ENCODE results near the gene RGS16. TPM values are rescaled to one million over a fixed set of nuclear protein-coding genes. Genes with fewer than 3 reads are reported as not detected.
"Not testable (repeated sequence)": the region's sequence is repeated elsewhere in the genome, so short reads cannot be mapped to it uniquely, and the experiment has no call there.

RGS16 gene, protein sequence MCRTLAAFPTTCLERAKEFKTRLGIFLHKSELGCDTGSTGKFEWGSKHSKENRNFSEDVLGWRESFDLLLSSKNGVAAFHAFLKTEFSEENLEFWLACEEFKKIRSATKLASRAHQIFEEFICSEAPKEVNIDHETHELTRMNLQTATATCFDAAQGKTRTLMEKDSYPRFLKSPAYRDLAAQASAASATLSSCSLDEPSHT
- total RNA-seq = 10.2 and 10.7 TPM in 2 replicates

DNA sequence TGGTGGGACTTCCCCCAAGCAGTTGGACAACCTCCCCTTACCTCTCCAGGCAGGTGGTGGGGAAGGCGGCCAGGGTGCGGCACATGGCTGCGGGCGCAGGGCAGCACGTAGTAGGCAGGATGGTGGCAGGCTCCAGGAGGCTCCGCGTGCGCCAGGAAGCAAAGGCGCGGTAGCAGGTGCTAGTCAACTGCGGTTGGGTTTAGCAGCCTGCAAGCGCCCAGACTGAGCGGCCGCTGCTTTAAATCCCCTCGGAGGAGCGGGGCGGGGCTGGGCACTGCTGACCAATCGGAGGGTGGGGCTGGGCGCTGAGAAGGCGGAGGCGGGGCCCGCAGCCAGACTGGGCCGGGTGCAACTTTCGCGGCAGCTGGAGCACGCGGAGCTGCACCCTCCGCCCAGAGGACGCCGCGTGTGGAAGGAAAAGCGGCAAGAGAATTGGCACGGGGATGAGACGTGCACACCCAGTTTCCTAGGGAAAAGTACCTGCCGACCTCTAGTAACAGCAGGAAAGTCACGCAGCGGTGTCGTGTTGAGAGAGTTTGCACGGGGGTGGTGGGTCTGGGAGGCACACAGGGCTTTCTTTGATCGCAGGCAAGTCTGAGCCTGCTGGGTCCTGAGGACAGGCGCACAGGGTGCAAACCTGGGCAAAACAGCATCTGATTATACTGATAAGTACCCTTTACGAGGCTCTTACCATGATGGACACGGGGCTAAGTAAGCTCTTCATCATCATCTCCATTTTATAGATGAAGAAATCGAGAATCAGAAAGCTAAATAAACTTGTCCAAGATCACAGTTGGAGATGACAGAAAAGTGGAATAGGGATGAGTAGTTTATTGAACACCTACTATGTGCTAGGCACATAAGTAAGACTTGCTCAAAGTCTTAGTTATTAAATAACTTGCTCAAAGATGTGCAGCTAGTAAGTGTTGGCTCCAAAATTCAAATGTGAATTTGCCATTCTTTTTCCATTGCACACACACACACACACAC lies at the start of gene RGS16:
Gene RGS16 (minus strand): TSS at position 215 of the 990 bp plus-strand sequence. CDS start 130 bp downstream, at position 85.
- intact Hi-C loops (cut with micrococcal nuclease) = loop anchor here (1.0 to 5.0 kb wide), 6 partner anchors 11 to 577 kb away; partner anchors contain the start of gene DHX9

DNA sequence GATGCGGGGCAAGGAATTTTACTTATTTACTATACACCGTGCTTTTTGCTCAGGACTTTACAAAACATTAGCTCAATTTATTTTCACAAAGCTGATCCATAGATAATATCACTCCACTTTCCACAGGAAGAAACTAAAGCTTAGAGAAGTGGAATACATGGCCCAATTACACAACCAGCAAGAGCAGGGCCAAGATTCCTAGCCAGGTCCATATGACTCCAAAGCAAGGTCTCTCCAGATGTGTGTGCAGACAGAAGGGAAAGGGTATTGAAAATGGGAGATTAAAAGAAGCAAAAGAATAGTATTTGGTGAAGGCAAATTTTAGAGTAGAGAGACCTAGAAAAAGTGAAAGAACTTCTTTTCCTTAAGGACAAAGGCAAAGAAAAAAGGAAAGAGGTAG lies 49.8 kb upstream of the RGS16 start:
- intact Hi-C loops (cut with micrococcal nuclease) = no loop called here

DNA sequence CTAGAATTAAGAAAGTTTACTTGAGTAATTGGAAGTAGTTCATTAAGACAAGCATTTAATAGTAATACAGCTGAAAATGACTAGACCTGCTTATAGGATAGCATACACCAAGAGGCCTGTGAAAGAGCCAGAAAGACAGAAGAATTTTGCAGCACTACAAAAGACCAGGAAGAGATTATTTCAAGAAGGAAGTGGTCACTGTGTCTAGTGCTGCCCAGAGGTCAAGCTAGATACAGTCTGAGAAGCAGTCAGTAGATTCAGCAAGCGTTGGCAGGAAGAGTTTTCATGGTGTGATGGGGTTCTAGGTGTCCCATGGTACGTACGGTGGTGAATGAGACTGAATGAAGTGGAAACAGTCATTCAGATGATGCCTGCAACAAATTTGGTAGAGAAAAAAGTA lies 48.7 kb upstream of the RGS16 start:
- intact Hi-C loops (cut with micrococcal nuclease) = no loop called here

DNA sequence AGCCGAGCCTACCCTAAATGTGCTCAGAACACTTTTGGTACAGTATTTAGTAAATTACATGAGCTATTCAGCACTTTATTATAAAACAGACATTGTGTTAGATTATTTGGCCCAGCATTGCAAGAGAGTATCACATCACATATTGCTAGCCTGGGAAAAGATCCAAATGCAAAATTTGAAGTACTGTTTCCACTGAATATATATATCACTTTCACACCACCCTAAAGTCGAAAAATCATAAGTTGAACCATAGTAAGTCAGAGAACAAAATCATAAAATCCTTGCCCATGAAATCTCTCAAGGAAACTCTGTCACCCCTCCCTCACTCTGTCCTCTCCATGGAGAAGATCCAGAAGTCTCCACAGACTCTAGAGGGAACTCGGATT lies 47.1 kb upstream of the RGS16 start:
- intact Hi-C loops (cut with micrococcal nuclease) = no loop called here

DNA sequence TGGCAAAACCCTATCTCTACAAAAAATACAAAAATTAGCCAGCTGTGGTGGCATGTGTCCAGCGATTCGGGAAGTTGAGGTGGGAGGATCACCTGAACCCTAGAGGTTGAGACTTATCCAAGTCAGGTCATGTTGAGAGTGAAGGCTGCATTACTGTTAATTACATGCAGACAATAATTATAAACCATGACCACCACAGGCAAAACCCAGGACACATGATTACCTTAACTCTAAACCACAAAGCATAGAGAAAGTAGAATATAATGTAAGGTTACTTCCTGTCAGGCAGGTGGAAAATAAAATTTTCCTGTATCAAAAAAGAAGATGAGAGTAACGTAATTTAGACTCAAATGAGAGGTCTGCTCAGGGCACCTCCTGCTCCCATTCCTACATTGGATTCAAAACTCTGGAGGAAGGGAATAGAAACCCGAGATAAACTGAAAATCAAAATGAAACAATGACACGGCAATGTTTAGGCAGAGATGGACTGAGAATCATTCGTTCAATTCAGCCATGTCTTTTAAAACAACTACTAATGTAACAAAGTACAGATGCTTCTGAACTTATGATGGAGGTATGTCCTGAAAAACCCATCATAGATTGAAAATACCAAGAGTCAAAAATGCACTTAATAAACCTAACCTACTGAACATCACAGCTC lies 46.6 kb upstream of the RGS16 start:
- intact Hi-C loops (cut with micrococcal nuclease) = no loop called here

DNA sequence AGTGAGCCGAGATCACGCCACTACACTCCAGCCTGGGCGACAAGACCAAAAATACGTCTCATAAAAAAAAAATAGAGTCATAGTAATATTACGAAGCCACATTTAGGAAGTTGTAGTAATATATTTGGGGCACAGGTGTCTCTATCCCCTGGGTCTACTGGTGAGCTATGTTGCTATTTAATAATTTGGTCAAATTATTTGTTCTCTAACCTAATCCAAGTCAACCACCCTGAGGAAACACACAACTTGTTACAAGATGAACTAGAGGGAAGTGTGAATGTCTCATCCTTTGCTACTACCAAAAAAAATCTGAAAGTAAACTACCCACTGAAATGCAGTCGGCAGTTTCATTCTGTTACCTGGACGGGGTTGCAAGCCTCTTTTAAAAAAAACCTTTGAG lies 44.9 kb upstream of the RGS16 start:
- intact Hi-C loops (cut with micrococcal nuclease) = no loop called here

DNA sequence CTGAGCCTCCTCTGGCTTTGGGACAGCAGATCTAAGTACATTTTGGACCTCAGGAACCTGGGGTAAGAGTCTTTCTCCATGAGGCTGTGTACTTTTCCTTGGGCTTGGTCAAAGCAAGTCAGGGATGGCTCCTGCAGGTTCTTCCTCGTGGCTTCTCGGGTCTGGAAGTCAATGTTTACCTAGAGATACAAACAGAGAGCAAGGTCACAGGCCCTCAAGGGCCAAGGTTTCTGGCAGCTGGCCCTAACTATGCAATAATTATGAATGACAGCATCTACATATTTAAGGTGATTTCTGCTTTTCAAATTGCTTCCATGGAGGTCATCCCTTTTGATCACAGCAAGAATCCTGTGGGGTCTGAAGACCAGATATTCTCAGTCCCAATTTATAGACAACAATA lies 42.5 kb upstream of the RGS16 start:
- intact Hi-C loops (cut with micrococcal nuclease) = no loop called here

DNA sequence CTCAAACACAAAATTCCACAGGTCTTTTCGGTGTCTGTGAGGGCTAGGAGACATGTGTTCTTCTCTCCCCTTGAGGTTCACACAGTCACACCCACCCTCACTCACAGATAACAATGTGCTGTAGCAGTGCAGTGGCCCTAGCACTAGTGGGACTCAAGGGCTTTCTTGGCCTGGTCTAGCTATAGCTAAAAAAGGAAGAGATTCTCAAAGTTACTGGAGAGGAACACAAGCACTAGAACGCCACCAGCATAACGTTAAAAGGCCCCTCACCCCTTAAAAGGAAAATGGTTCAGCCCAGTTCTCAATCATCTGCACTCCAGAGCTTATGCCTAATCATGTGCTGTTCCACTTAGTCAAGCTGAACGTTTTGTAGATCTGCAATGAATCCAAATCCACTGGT lies 40.7 kb upstream of the RGS16 start:
- intact Hi-C loops (cut with micrococcal nuclease) = no loop called here

DNA sequence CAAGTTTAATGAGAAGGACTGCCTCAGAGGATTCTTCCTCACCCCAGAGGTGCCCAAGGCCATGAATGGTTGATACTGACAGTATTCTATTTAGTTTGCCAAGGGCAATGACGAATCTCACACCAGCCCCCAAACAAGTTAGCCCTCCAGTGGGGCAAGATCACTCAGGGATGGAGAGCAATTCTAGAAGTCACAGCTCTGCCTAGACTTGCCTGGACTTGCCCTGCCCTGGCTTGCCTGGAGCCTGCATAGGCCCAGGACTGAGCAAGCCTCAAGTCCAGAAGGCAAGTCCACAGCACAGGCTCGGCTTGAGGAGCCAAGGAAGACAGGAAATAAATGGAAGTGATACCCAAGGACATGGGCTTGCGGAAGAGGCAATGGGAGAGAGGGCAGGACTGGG lies 39.5 kb upstream of the RGS16 start:
- intact Hi-C loops (cut with micrococcal nuclease) = no loop called here

DNA sequence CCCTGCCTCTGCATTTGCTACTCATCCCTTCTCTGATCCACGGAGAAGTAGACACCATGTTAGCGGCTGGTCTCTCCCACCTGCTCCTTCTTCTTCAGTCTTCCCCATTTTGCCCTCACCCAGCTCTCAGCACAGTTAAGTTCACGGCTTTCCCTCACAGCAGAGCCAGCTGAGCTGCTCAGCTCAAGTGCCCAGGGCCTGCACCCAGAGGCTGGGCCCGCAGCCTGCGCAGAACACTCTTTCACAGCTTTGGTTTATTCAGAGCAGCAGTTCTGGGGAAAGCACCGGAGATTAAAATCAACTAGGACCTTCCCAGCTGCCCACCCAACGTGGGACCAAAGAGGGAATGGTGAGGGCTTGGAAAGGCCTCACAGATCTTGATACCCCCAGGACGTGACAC lies 38.3 kb upstream of the RGS16 start:
- intact Hi-C loops (cut with micrococcal nuclease) = no loop called here

DNA sequence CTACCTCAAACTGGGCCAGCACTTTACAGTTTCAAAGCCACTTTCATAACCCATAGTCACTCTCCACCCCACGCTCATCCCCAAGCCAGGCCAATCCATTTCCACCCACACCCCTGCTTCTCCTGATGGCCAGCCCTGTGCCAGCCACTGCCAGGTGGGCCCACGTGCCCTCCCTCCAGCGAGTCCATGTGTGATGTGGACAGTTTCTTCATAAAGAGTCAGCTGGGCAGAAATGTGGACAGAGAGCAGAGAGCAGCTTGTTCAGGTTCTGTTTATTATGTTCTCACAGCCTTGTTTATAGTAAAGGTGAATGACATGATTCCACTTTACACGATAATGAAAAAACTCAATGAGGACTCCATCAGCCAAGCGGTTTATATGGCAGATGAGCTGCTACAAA lies 37.4 kb upstream of the RGS16 start:
- intact Hi-C loops (cut with micrococcal nuclease) = no loop called here

DNA sequence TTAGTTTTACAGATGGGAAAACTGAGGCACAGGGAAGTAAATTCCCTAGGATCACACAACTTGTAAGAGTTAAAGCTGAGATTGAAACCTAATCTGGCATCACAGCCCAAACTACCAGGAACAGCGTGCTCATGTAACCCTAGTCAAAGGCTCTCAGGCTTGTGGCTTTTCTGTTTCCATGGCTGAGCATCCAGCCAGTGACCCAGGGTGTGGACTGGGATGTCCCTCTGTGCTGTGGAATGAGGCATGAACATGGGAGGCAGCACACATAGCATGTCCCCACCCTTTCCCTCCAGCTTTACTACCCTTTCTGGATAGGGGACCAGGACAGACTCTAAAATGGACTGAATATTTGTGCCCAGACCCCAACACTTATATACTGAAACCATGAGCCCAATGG lies 35.1 kb upstream of the RGS16 start:
- intact Hi-C loops (cut with micrococcal nuclease) = no loop called here

DNA sequence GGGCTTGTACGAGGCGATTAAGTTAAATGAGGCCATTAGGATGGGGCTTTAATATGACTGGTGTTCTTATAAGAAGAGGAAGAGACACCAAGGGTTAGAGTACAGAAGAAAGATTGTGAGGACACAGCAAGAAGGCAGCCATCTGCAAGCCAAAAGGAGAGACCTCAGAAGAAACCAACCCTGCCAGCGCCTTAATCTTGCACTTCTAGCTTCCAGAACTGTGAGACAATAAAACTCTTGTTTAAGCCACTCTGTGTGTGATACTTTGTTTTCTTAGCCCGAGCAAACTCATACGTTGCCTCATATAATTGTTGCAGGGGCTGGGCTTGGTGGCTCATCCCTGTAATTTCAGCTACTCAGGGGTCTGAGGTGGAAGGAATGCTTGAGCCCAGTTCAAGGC lies 33.6 kb upstream of the RGS16 start:
- intact Hi-C loops (cut with micrococcal nuclease) = no loop called here

DNA sequence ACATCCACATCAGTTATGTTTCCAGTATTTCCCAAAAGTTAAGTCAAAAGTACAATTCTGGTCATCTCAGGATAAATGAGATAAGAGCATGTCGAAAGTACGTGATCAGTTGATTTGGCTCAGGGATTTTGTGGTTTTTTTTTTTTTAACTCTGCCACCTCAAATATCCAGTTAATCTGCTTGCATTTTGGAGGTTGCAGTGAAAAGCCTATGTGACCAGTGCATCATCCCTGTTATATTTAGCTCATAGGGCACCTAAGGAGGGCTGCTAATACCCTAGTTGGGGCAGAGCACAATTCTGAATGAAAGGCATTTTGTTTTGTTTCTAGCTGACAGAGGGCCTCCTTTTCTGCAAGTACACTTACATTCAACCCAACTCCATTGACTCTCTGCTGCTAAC lies 31.7 kb upstream of the RGS16 start:
- intact Hi-C loops (cut with micrococcal nuclease) = no loop called here

DNA sequence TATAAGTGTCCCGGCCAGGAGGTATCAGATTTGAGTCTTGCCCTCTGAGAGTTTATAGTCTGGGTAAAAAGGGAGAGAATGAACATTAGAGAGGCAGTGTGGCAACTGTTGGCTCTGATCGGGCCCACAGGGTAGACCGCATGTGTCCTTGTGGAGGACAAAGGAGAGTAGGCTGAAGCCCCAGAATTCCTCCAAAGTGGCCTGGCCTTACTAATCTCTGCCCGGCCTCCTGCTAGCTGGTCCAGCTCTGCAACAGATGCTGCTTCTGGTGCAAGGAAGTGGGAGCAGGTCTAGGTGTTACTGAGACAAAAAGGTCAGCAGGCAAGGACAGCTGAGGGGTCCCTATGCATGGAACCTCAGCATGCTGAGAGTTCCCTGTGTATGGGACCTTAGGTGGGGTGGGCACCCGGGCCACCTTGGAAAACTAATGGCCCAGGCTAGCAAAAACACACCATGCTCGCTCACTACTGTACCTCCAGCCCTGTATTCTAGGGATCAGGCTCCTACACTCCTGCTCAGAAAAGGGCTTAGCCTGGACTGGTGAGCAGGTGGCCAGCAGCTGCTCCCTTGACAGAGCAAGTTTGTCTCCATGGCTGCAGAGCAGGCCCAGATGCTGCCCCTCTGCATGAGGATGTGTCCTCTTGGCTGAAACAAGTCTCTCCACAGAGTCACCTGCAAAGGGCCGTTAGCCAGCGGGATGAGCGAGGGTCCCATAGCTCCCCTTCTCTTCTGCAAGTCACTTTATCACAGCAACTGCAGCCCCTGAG lies 30.3 kb upstream of the RGS16 start:
- intact Hi-C loops (cut with micrococcal nuclease) = no loop called here

DNA sequence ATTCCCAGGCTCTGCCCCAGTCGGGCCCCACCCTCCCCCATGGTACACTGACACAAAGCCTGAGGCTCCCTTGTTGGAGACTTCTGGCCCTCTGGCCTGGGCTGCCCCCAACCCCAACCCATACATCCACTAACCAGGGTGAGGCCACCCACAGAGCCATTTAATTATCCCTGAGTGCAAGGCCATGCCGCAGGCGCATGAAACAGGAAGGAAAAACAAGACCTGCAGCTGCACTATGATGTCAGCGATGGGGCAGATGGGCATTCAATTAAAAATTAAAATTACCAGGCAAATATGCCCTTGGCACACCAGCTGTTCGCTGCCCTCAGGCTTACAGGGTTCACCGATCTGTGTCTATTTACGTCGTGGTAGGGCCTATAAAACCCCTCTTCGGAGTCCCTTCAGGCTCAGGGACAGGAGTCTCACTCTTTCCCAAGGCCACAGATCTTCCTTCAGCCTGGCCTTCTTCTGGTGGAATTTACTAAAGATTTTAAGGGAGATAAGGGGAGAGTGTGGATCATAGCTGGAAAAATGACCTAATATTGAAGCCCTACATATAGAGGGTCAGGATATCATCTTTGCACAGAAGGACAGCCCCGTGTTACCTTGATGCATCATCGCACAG lies 29.6 kb upstream of the RGS16 start:
- intact Hi-C loops (cut with micrococcal nuclease) = no loop called here

DNA sequence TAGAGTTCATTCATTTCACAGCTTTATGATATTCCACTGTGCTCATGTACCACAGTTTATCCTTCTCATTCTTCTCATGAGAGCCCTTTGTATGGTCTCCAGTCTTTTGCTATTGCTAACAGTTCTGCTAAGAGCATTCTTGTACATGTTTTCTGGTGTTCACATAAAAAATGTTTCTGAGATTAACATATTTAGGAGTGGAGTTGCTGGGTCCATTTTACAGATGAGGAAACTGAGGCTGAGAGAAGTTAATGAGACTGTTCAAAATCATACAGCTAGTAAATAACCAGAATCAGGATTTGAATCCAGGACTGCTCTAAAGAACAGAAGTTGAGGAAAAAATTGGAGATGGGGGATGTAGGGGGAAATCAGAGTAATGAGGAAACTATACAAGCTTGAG lies 28.8 kb upstream of the RGS16 start:
- intact Hi-C loops (cut with micrococcal nuclease) = no loop called here

DNA sequence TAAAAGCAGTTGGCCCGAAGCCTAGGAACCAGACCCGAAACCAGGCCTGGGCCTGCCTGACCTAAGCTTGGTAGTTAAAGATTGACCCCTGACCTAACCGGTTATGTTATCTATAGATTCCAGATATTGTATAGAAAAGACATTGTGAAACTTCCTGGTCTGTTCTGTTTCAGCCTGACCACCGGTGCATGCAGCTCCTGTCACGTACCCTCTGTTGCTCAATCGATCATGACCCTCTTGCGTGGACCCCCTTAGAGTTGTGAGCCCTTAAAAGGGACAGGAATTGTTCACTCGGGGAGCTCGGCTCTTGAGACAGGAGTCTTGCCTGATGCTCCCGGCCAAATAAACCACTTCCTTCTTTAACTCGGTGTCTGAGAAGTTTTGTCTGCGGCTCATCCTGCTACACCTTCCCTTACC lies 28.3 kb upstream of the RGS16 start:
- intact Hi-C loops (cut with micrococcal nuclease) = not testable (repeated sequence)

DNA sequence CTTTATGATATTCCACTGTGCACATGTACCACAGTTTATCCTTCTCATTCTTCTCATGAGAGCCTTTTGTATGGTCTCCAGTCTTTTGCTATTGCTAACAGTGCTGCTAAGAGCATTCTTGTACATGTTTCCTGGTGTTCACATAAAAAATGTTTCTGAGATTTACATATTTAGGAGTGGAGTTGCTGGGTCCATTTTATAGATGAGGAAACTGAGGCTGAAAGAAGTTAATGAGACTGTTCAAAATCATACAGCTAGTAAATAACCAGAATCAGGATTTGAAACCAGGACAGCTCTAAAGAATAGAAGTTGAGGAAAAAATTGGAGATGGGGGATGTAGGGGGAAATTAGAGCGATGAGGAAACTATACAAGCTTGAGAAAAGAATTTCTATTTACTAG lies 27.8 kb upstream of the RGS16 start:
- intact Hi-C loops (cut with micrococcal nuclease) = no loop called here

DNA sequence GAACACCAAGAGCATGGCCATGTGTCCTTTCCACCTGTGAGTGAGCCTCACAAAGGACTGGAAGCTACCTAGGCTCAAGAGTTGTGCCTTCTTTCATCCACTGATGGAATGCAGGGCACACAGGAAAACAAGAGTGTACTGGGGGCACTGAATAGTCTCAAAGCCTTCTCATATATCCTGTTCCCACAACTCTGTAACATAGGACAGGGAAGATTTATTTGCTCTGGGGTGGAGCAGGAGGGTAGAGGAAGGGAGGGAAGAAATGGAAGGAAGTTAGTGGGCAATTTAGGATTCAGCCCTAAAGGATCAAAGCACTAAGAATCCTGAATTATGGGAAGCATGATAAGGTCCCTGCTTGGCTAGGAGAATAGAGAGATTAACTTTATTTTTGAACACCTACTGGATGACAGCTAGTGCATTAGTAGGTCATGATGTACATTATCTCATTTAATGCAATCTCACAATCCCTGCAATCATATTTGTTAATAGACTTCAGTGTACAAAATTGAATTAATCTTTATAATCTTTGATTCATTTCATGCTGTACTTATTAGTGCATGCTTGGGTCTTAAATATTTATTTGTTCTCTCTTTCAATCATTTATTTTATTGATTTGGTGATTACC lies 27.0 kb upstream of the RGS16 start:
- intact Hi-C loops (cut with micrococcal nuclease) = no loop called here

Measured in T-helper 2 cell treated with Interferon-gamma antibody and Interleukin-4, amounts not matched to agents 100 ng/mL and 5 ng/mL, for 36 hours (primary cell).